ENCODE measurements around the gene IQCB1.

DNA sequence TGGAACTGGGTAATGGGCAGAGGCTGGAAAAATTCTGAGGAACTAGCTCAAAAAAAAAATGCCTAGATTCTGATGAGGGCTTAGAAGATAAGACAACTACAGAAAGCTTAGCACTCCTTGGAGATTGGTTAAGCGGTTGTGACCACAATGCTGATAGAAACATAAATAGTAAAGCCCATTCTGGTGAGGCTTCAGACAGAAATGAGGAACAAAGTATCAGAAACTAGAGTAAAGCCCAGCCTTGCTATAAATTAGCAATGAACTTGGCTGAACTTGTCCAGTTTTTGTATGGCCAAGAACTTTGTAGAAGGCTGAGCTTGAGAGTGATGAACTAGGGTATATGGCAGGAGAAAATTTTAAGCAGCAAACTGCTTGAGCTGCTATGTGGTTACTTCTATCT, 110.7 kb downstream of the IQCB1 start:
- TF ChIP-seq, protein P1, sequence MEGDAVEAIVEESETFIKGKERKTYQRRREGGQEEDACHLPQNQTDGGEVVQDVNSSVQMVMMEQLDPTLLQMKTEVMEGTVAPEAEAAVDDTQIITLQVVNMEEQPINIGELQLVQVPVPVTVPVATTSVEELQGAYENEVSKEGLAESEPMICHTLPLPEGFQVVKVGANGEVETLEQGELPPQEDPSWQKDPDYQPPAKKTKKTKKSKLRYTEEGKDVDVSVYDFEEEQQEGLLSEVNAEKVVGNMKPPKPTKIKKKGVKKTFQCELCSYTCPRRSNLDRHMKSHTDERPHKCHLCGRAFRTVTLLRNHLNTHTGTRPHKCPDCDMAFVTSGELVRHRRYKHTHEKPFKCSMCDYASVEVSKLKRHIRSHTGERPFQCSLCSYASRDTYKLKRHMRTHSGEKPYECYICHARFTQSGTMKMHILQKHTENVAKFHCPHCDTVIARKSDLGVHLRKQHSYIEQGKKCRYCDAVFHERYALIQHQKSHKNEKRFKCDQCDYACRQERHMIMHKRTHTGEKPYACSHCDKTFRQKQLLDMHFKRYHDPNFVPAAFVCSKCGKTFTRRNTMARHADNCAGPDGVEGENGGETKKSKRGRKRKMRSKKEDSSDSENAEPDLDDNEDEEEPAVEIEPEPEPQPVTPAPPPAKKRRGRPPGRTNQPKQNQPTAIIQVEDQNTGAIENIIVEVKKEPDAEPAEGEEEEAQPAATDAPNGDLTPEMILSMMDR (IDR thresholded peaks at IDR 0.05), result no peak
- TF ChIP-seq POLR2A (IDR thresholded peaks at IDR 0.05), result no peak

All from lower leg skin (tissue), 3 donors.